Stimulated activated naive CD4-positive, alpha-beta T cell treated with Interleukin-2 at 50 U/mL for 16 hours (primary cell): ENCODE data around the gene SLC4A1AP.
"Not testable (repeated sequence)": the region's sequence is repeated elsewhere in the genome, so short reads cannot be mapped to it uniquely, and the experiment has no call there.

Experiments used
- DNase-seq: peaks from one replicate; lab custom pipeline; 2025; lab: John Stamatoyannopoulos, UW

Gene SLC4A1AP

GRCh38 chr2:27663285-27664153 is at the start of gene SLC4A1AP, which contains the start of gene SUPT7L:
TSS of gene SLC4A1AP (plus strand) at chr2:27663889. CDS start at chr2:27663915, 26 bp downstream.
TSS of gene SUPT7L (minus strand) at chr2:27663614. CDS start at chr2:27662192, 1,422 bp downstream.
- peak; percentile 72 for DNase-seq

- no peak for DNase-seq
Measured at GRCh38 chr2:27613985-27614384, 49.7 kb upstream of the SLC4A1AP start.

GRCh38 chr2:27615316-27615715 is 48.4 kb upstream of the SLC4A1AP start:
- DNase-seq, result no peak

- no peak for DNase-seq
Measured at GRCh38 chr2:27621524-27621923, 42.2 kb upstream of the SLC4A1AP start.

GRCh38 chr2:27622921-27623384 is 40.7 kb upstream of the SLC4A1AP start:
- no peak for DNase-seq

GRCh38 chr2:27624943-27625342 is 38.7 kb upstream of the SLC4A1AP start:
- no peak for DNase-seq

- DNase-seq, result not testable (repeated sequence)
Measured at GRCh38 chr2:27626323-27626722, 37.4 kb upstream of the SLC4A1AP start.

GRCh38 chr2:27626921-27627320 is 36.8 kb upstream of the SLC4A1AP start:
- DNase-seq, result not testable (repeated sequence)

- DNase-seq, result no peak
Measured at GRCh38 chr2:27627963-27628766, 35.5 kb upstream of the SLC4A1AP start.

GRCh38 chr2:27628767-27629709 is 34.7 kb upstream of the SLC4A1AP start, which contains the start of the genes CCDC121 and GPN1:
TSS of gene CCDC121 (minus strand) at chr2:27629012. CDS start at chr2:27627799, 1,213 bp downstream.
TSS of gene GPN1 (plus strand) at chr2:27629050. CDS start at chr2:27629059, 9 bp downstream.
- DNase-seq, result peak; percentile 98

- DNase-seq, result not testable (repeated sequence)
Measured at GRCh38 chr2:27630257-27630656, 33.4 kb upstream of the SLC4A1AP start.

- no peak for DNase-seq
Measured at GRCh38 chr2:27634291-27634690, 29.4 kb upstream of the SLC4A1AP start.

GRCh38 chr2:27636766-27637165 is 26.9 kb upstream of the SLC4A1AP start:
- no peak for DNase-seq

- DNase-seq, result no peak
Measured at GRCh38 chr2:27638037-27638637, 25.6 kb upstream of the SLC4A1AP start.

- no peak for DNase-seq
Measured at GRCh38 chr2:27638709-27639108, 25.0 kb upstream of the SLC4A1AP start.

GRCh38 chr2:27640722-27641245 is 22.9 kb upstream of the SLC4A1AP start:
- no peak for DNase-seq

GRCh38 chr2:27645197-27645596 is 18.5 kb upstream of the SLC4A1AP start:
- no peak for DNase-seq

- DNase-seq, result no peak
Measured at GRCh38 chr2:27647289-27647688, 16.4 kb upstream of the SLC4A1AP start.

GRCh38 chr2:27647737-27648136 is 16.0 kb upstream of the SLC4A1AP start:
- DNase-seq, result no peak

GRCh38 chr2:27651056-27651455 is 12.6 kb upstream of the SLC4A1AP start:
- DNase-seq, result no peak

GRCh38 chr2:27652341-27652740 is 11.3 kb upstream of the SLC4A1AP start:
- no peak for DNase-seq
